ENCODE results near the gene KLC4.

- TF ChIP-seq, protein P1, sequence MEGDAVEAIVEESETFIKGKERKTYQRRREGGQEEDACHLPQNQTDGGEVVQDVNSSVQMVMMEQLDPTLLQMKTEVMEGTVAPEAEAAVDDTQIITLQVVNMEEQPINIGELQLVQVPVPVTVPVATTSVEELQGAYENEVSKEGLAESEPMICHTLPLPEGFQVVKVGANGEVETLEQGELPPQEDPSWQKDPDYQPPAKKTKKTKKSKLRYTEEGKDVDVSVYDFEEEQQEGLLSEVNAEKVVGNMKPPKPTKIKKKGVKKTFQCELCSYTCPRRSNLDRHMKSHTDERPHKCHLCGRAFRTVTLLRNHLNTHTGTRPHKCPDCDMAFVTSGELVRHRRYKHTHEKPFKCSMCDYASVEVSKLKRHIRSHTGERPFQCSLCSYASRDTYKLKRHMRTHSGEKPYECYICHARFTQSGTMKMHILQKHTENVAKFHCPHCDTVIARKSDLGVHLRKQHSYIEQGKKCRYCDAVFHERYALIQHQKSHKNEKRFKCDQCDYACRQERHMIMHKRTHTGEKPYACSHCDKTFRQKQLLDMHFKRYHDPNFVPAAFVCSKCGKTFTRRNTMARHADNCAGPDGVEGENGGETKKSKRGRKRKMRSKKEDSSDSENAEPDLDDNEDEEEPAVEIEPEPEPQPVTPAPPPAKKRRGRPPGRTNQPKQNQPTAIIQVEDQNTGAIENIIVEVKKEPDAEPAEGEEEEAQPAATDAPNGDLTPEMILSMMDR (IDR thresholded peaks at IDR 0.05), result no peak
- TF ChIP-seq POLR2AphosphoS5 (IDR thresholded peaks at IDR 0.05), result no peak
Observed at GRCh38 chr6:43062818-43063217, 3.4 kb downstream of the KLC4 start.
